Fibroblast of lung (primary cell): ENCODE measurements around the gene STEAP1B.

ENCODE experiments used
- CTCF ChIP-seq, 2 donors: IDR thresholded peaks in 1 of 2; conservative IDR thresholded peaks in 1 of 2; 1 replicate in 1 of 2; 2 replicates in 1 of 2; pipeline ENCODE4 v1.5.1; 2011 to 2012; ENCODE audit warnings: low read length in 2 of 2, control low read depth in 1 of 2, inconsistent platforms in 1 of 2, low read depth in 1 of 2, mild to moderate bottlenecking in 1 of 2
- EZH2 ChIP-seq: IDR thresholded peaks from 2 replicates; pipeline ENCODE4 v1.5.1; 2012; ENCODE audit warnings: low read length, control low read depth, mild to moderate bottlenecking; ENCODE audit errors: missing control alignments

GRCh38 chr7:22420973-22421635 lies 78.9 kb downstream of the STEAP1B start:
- TF ChIP-seq CTCF (conservative IDR thresholded peaks at IDR 0.05 in 1 of 2, IDR thresholded peaks at IDR 0.05 in 1 of 2; ENCODE audit: low read depth in 1 of 2, low read length in 2 of 2) = no peak
- no peak for TF ChIP-seq EZH2
